Endothelial cell (in vitro differentiated cells): ENCODE results near the gene ASGR2. TPM values are rescaled to one million over a fixed set of nuclear protein-coding genes. Genes with fewer than 3 reads are reported as not detected.
"Not testable (repeated sequence)": the region's sequence is repeated elsewhere in the genome, so short reads cannot be mapped to it uniquely, and the experiment has no call there.

Experiments
- DNase-seq: peaks from one replicate; pipeline ENCODE4 v3.0.0; 2021; ENCODE audit warnings: low spot score
- H3K27ac Mint-ChIP-seq: one replicate; pipeline ENCODE4 v1.8.0; 2021; ENCODE audit warnings: mixed read lengths, inconsistent platforms; ENCODE audit not compliant: unreplicated experiment
- H3K27me3 Mint-ChIP-seq: one replicate; pipeline ENCODE4 v1.8.0; 2021; ENCODE audit warnings: mild to moderate bottlenecking, moderate library complexity, mixed read lengths, inconsistent platforms; ENCODE audit not compliant: unreplicated experiment
- H3K36me3 Mint-ChIP-seq: one replicate; pipeline ENCODE4 v1.8.0; 2021; ENCODE audit warnings: mild to moderate bottlenecking, low read depth, mixed read lengths, inconsistent platforms; ENCODE audit not compliant: unreplicated experiment
- H3K4me1 Mint-ChIP-seq: one replicate; pipeline ENCODE4 v1.8.0; 2021; ENCODE audit warnings: mild to moderate bottlenecking, mixed read lengths, inconsistent platforms; ENCODE audit not compliant: unreplicated experiment
- H3K4me3 Mint-ChIP-seq: one replicate; pipeline ENCODE4 v1.8.0; 2021; ENCODE audit warnings: mild to moderate bottlenecking, mixed read lengths, inconsistent platforms; ENCODE audit not compliant: unreplicated experiment
- H3K9me3 Mint-ChIP-seq: one replicate; pipeline ENCODE4 v1.8.0; 2021; ENCODE audit warnings: mixed read lengths, inconsistent platforms; ENCODE audit not compliant: unreplicated experiment
- long read RNA-seq: library from polyadenylated mRNA; unstranded; transcript quantifications from one replicate; pipeline ENCODE4 v2.0.0, GENCODE V29; 2020; ENCODE audit not compliant: unreplicated experiment
- total RNA-seq: library from RNA; stranded (reverse); fragmentation: NEBNext Ultra II Directional; extraction: Animal tissue kit (Norgen Biotek cat#: 25700); gene quantifications from one replicate; pipeline ENCODE4 v1.2.1, GENCODE V29; 2021; ENCODE audit not compliant: unreplicated experiment
- TF ChIP-seq, protein P1 (sequence below): fragments of 200-600 bp; sonication (generic); IDR thresholded peaks from one replicate; pipeline ENCODE4 v1.5.0; 2021; ENCODE audit warnings: antibody characterized with exemption; ENCODE audit not compliant: unreplicated experiment

Gene ASGR2, protein sequence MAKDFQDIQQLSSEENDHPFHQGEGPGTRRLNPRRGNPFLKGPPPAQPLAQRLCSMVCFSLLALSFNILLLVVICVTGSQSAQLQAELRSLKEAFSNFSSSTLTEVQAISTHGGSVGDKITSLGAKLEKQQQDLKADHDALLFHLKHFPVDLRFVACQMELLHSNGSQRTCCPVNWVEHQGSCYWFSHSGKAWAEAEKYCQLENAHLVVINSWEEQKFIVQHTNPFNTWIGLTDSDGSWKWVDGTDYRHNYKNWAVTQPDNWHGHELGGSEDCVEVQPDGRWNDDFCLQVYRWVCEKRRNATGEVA
- total RNA-seq, result 0.41 TPM
- long read RNA-seq, result 0 reads

DNA sequence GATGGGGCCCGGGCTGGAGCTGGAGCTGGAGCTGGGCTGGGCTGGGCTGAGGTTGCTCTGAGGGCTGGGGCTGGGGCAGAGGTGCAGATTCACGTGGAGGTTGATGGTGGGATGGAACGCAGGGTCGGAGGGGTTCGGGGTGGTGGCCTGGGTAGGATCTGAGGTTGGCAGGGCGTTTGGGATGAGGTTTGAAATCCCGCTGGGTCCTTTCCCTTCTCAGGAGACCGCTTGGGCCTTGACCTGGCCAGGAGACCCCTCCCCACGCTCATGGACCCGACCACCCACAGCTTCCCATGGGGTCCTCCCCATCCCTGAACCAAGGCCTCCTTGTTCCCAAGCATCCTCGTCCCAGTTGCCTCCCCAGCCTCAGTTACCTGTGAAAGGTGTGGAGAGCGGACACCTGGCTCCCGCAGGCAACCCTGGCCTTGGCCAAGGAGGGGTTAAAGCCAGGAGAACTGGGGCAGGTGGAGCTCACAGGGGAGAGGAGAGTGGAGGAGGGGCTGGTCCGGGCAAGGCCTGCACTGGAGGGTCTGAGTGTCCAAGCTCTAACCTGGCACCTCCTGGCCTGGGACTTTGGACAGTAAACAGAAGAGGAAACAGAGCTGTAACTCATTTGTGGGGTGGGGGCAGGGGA is at the start of gene ASGR2:
Gene ASGR2 (minus strand): TSS at position 582 of the 634 bp plus-strand sequence. CDS start 582 bp downstream, outside the sequence.
- Mint-ChIP-seq H3K4me3 (no peak within 1 kb of the TSS), H3K36me3 (peaks cover 12% of the 10 kb centered on the region), H3K4me1 (peaks cover 24% of the 10 kb centered on the region), H3K9me3 (peaks cover 3% of the 10 kb centered on the region), H3K27me3 (peaks cover 8% of the 10 kb centered on the region), H3K27ac (peak within 1 kb of the TSS; percentile 42)
- no peak for DNase-seq
- TF ChIP-seq, protein P1, sequence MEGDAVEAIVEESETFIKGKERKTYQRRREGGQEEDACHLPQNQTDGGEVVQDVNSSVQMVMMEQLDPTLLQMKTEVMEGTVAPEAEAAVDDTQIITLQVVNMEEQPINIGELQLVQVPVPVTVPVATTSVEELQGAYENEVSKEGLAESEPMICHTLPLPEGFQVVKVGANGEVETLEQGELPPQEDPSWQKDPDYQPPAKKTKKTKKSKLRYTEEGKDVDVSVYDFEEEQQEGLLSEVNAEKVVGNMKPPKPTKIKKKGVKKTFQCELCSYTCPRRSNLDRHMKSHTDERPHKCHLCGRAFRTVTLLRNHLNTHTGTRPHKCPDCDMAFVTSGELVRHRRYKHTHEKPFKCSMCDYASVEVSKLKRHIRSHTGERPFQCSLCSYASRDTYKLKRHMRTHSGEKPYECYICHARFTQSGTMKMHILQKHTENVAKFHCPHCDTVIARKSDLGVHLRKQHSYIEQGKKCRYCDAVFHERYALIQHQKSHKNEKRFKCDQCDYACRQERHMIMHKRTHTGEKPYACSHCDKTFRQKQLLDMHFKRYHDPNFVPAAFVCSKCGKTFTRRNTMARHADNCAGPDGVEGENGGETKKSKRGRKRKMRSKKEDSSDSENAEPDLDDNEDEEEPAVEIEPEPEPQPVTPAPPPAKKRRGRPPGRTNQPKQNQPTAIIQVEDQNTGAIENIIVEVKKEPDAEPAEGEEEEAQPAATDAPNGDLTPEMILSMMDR, result no peak

DNA sequence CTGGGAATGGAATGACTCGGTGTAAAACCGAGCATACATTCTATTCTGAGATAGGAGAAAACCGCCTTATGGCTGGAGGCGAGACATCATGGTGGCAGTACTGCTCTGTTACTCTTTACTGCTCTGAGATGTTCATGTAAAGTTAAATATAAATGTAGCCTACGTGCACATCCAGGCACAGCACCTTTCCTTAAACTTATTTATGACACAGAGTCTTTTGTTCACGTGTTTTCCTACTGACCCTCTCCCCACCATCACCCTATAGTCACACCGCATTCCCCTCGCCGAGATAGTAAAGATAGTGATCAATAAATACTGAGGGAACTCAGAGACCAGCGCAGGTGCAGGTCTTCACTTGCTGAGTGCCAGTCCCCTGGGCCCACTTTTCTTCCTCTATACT is 44.9 kb upstream of the ASGR2 start:
- H3K27ac Mint-ChIP-seq, H3K27me3 Mint-ChIP-seq, H3K4me1 Mint-ChIP-seq, H3K9me3 Mint-ChIP-seq, H3K36me3 Mint-ChIP-seq, H3K4me3 Mint-ChIP-seq, DNase-seq: not testable (repeated sequence)

DNA sequence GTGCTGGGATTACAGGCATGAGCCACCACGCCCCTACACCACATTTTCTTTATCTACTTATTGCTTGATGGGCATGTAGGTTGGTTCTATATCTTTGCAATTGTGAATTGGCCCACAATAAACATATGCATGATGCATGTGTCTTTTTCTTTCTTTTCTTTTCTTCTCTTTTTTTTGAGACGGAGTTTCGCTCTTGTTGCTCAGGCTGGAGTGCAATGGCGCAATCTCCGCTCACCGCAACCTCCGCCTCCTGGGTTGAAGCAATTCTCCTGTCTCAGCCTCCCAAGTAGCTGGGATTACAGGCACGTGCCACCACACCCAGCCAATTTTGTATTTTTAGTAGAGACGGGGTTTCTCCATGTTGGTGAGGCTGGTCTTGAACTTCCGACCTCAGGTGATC is 43.8 kb upstream of the ASGR2 start:
- not testable (repeated sequence) for H3K4me3 Mint-ChIP-seq, H3K27ac Mint-ChIP-seq, H3K36me3 Mint-ChIP-seq, H3K9me3 Mint-ChIP-seq, DNase-seq, H3K4me1 Mint-ChIP-seq, H3K27me3 Mint-ChIP-seq

DNA sequence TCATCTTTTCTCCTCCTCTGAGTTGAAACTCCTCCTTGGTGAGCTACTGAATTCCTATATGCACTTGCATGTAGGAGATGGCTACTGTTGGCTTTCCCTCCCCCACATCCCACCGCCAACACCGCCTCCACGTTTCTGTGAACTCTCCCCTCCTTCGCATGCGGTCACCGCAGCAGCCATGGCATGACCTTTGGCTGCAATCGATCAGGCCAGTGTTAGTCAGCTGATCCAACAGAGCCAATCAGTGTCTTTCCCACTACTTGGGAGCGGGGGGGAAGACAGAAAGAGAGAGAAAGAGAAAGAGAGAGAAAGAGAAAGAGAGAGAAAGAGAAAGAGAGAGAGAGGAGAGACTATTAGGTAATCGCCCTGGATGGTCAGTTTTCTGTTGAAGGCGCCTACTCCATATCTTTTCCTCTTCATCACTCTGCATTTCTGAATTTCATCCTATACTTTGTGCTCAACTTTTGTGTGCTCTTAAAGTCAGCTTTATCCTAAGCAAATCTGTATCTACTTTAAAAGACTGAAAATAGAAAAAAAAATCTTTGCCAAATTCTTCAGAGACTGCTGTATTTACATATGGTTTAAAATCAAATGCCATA is 41.8 kb upstream of the ASGR2 start:
- H3K27me3 Mint-ChIP-seq, result peaks cover 2% of the 10 kb centered on the region
- no peaks in the 10 kb centered on the region for H3K4me1 Mint-ChIP-seq
- no peaks in the 10 kb centered on the region for H3K36me3 Mint-ChIP-seq
- H3K27ac Mint-ChIP-seq, result no peak overlapping the region
- DNase-seq, result no peak
- H3K9me3 Mint-ChIP-seq, result no peaks in the 10 kb centered on the region
- TF ChIP-seq, protein P1, result no peak
- H3K4me3 Mint-ChIP-seq, result no peak overlapping the region

DNA sequence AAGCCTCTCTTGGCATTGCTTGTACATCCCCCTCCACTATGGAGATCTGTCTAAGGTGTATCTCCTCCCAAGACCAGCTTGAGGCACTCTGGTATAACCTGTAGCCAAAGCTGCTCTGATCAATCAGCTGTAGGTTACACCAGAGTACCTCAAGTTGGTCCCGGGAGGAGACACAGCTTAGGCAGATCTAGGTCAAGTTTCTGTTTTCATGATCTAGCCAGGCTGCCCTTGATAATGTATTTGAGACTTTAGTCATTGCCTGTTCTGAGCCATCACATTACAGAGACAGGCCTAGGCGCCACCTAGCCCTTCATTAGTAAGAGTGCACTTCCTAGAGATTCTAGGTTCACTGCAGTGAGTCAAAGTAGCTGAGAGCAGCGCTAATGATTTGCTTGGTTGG is 33.1 kb upstream of the ASGR2 start:
- TF ChIP-seq, protein P1, result no peak
- Mint-ChIP-seq H3K36me3 (no peaks in the 10 kb centered on the region), H3K27me3 (peaks cover 2% of the 10 kb centered on the region), H3K4me1 (peaks cover 4% of the 10 kb centered on the region), H3K9me3 (no peaks in the 10 kb centered on the region), H3K4me3 (no peak overlapping the region), H3K27ac (no peak overlapping the region)
- DNase-seq, result no peak

DNA sequence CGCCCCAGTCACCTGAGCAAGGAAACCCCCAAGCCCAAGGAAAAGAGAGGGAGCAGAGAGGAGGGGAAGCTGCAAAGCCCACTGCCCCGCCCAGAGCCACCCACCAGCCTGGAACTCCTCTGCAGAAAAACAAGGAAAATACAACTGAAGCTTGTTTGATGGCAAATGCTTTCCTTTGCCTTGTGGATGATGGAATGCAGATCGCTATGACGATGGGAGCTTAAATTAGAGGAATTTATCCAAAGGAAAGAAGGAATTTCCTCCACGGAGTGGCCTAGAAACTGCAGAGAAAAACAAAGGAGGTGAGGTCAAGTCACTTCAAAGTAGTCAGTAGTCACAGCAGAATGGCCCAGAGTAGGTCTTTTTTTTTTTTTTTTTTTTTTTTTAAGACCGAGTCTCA is 31.5 kb upstream of the ASGR2 start:
- H3K36me3 Mint-ChIP-seq, result no peaks in the 10 kb centered on the region
- no peak overlapping the region for H3K27ac Mint-ChIP-seq
- peaks cover 1% of the 10 kb centered on the region for H3K27me3 Mint-ChIP-seq
- TF ChIP-seq, protein P1, result no peak
- peaks cover 4% of the 10 kb centered on the region for H3K4me1 Mint-ChIP-seq
- no peak overlapping the region for H3K4me3 Mint-ChIP-seq
- no peaks in the 10 kb centered on the region for H3K9me3 Mint-ChIP-seq
- no peak for DNase-seq
